ENCODE data around the gene PLD3.

PLD3 gene

GRCh38 chr19:40335101-40335500, 13.4 kb upstream of the PLD3 start:
- TF ChIP-seq CTCF (conservative IDR thresholded peaks at IDR 0.05; ENCODE audit: low read length) (no peak), EZH2phosphoT487 (IDR thresholded peaks at IDR 0.05; ENCODE audit: borderline replicate concordance) (no peak)
- H3K36me3 ChIP-seq (ENCODE audit: insufficient read depth, low read length) = peaks cover 45% of the 10 kb centered on the region; the same call in 1 of the 2 replicates

GRCh38 chr19:40335855-40336600, 12.5 kb upstream of the PLD3 start:
- H3K4me3 ChIP-seq (ENCODE audit: low read length, poor library complexity, severe bottlenecking) = no peak overlapping the region
- H3K9ac ChIP-seq (ENCODE audit: low read depth, low read length, poor library complexity, severe bottlenecking) = no peak overlapping the region
- no peaks in the 10 kb centered on the region for H3K9me3 ChIP-seq (ENCODE audit: insufficient read depth, low read depth, low read length)
- no peaks in the 10 kb centered on the region for H3K27me3 ChIP-seq (ENCODE audit: insufficient read depth, low read length, poor library complexity, severe bottlenecking)
- H2AFZ ChIP-seq (ENCODE audit: low read length) = no peak overlapping the region
- no peaks in the 10 kb centered on the region for H3K4me1 ChIP-seq (ENCODE audit: insufficient read depth, low read length, poor library complexity, severe bottlenecking)
- TF ChIP-seq EZH2phosphoT487 (IDR thresholded peaks at IDR 0.05; ENCODE audit: borderline replicate concordance) (no peak), CTCF (conservative IDR thresholded peaks at IDR 0.05; ENCODE audit: low read length) (no peak)
- no peaks in the 10 kb centered on the region for H3K9me2 ChIP-seq (replicated peaks; ENCODE audit: low read depth, low read length)
- peaks cover 3% of the 10 kb centered on the region for H4K20me1 ChIP-seq (ENCODE audit: insufficient read depth, low read length, poor library complexity, severe bottlenecking)
- H3K79me2 ChIP-seq (ENCODE audit: insufficient read depth, low read length) = peaks cover 4% of the 10 kb centered on the region; the same call in 1 of the 2 replicates
- peaks cover 40% of the 10 kb centered on the region; the same call in 1 of the 2 replicates for H3K36me3 ChIP-seq (ENCODE audit: insufficient read depth, low read length)
- H3F3A ChIP-seq (ENCODE audit: low read depth) = no peaks in the 10 kb centered on the region
- no peak overlapping the region for H3K4me2 ChIP-seq (ENCODE audit: low read depth, low read length, poor library complexity, severe bottlenecking)

More at GRCh38 chr19:40335101-40335500, 13.4 kb upstream of the PLD3 start:
- no peaks in the 10 kb centered on the region for H3K4me1 ChIP-seq (ENCODE audit: insufficient read depth, low read length, poor library complexity, severe bottlenecking)
- H3K4me2 ChIP-seq (ENCODE audit: low read depth, low read length, poor library complexity, severe bottlenecking) = no peak overlapping the region
- peaks cover 4% of the 10 kb centered on the region; the same call in 1 of the 2 replicates for H3K79me2 ChIP-seq (ENCODE audit: insufficient read depth, low read length)
- H3K4me3 ChIP-seq (ENCODE audit: low read length, poor library complexity, severe bottlenecking) = no peak overlapping the region
- H3K27me3 ChIP-seq (ENCODE audit: insufficient read depth, low read length, poor library complexity, severe bottlenecking) = no peaks in the 10 kb centered on the region
- peaks cover 3% of the 10 kb centered on the region for H4K20me1 ChIP-seq (ENCODE audit: insufficient read depth, low read length, poor library complexity, severe bottlenecking)
- H2AFZ ChIP-seq (ENCODE audit: low read length) = no peak overlapping the region
- no peaks in the 10 kb centered on the region for H3F3A ChIP-seq (ENCODE audit: low read depth)
- H3K9me2 ChIP-seq (replicated peaks; ENCODE audit: low read depth, low read length) = no peaks in the 10 kb centered on the region
- no peak overlapping the region for H3K9ac ChIP-seq (ENCODE audit: low read depth, low read length, poor library complexity, severe bottlenecking)
- no peaks in the 10 kb centered on the region for H3K9me3 ChIP-seq (ENCODE audit: insufficient read depth, low read depth, low read length)

- TF ChIP-seq CTCF (conservative IDR thresholded peaks at IDR 0.05; ENCODE audit: low read length) = no peak
- TF ChIP-seq EZH2phosphoT487 (IDR thresholded peaks at IDR 0.05; ENCODE audit: borderline replicate concordance) = no peak
- peaks cover 34% of the 10 kb centered on the region; the same call in 1 of the 2 replicates for H3K36me3 ChIP-seq (ENCODE audit: insufficient read depth, low read length)
Measured at GRCh38 chr19:40336601-40336900, 11.9 kb upstream of the PLD3 start.

More at GRCh38 chr19:40336601-40336900, 11.9 kb upstream of the PLD3 start:
- H2AFZ ChIP-seq (ENCODE audit: low read length) = no peak overlapping the region
- peaks cover 3% of the 10 kb centered on the region for H4K20me1 ChIP-seq (ENCODE audit: insufficient read depth, low read length, poor library complexity, severe bottlenecking)
- no peak overlapping the region for H3K4me3 ChIP-seq (ENCODE audit: low read length, poor library complexity, severe bottlenecking)
- H3K79me2 ChIP-seq (ENCODE audit: insufficient read depth, low read length) = peaks cover 4% of the 10 kb centered on the region; the same call in 1 of the 2 replicates
- H3K9me3 ChIP-seq (ENCODE audit: insufficient read depth, low read depth, low read length) = no peaks in the 10 kb centered on the region
- no peaks in the 10 kb centered on the region for H3K9me2 ChIP-seq (replicated peaks; ENCODE audit: low read depth, low read length)
- H3K4me2 ChIP-seq (ENCODE audit: low read depth, low read length, poor library complexity, severe bottlenecking) = no peak overlapping the region
- no peak overlapping the region for H3K9ac ChIP-seq (ENCODE audit: low read depth, low read length, poor library complexity, severe bottlenecking)
- no peaks in the 10 kb centered on the region for H3K4me1 ChIP-seq (ENCODE audit: insufficient read depth, low read length, poor library complexity, severe bottlenecking)
- H3F3A ChIP-seq (ENCODE audit: low read depth) = no peaks in the 10 kb centered on the region
- H3K27me3 ChIP-seq (ENCODE audit: insufficient read depth, low read length, poor library complexity, severe bottlenecking) = no peaks in the 10 kb centered on the region

Data from Loucy (cell line).